ENCODE measurements around the gene OSTF1. TPM values are rescaled to one million over a fixed set of nuclear protein-coding genes. Genes with fewer than 3 reads are reported as not detected.

The OSTF1 gene
- total RNA-seq, 1 donor from 2014 or later, result 21.8 TPM

- TF ChIP-seq, protein P1, sequence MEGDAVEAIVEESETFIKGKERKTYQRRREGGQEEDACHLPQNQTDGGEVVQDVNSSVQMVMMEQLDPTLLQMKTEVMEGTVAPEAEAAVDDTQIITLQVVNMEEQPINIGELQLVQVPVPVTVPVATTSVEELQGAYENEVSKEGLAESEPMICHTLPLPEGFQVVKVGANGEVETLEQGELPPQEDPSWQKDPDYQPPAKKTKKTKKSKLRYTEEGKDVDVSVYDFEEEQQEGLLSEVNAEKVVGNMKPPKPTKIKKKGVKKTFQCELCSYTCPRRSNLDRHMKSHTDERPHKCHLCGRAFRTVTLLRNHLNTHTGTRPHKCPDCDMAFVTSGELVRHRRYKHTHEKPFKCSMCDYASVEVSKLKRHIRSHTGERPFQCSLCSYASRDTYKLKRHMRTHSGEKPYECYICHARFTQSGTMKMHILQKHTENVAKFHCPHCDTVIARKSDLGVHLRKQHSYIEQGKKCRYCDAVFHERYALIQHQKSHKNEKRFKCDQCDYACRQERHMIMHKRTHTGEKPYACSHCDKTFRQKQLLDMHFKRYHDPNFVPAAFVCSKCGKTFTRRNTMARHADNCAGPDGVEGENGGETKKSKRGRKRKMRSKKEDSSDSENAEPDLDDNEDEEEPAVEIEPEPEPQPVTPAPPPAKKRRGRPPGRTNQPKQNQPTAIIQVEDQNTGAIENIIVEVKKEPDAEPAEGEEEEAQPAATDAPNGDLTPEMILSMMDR (IDR thresholded peaks at IDR 0.05), result no peak
- H3K4me3 Mint-ChIP-seq (ENCODE audit: unreplicated experiment), result no peak overlapping the region
- peaks cover 29% of the 10 kb centered on the region for H3K36me3 Mint-ChIP-seq (ENCODE audit: unreplicated experiment)
- peaks cover 2% of the 10 kb centered on the region for H3K4me1 Mint-ChIP-seq (ENCODE audit: unreplicated experiment)
- no peaks in the 10 kb centered on the region for H3K9me3 Mint-ChIP-seq (ENCODE audit: unreplicated experiment)
- no peak overlapping the region for H3K27ac Mint-ChIP-seq (ENCODE audit: unreplicated experiment)
- H3K27me3 Mint-ChIP-seq (ENCODE audit: unreplicated experiment), result no peaks in the 10 kb centered on the region
- no peak for DNase-seq (ENCODE audit: extremely low spot score, unreplicated experiment)
Measured at GRCh38 chr9:75138260-75139040, 50.1 kb downstream of the OSTF1 start.

DNA sequence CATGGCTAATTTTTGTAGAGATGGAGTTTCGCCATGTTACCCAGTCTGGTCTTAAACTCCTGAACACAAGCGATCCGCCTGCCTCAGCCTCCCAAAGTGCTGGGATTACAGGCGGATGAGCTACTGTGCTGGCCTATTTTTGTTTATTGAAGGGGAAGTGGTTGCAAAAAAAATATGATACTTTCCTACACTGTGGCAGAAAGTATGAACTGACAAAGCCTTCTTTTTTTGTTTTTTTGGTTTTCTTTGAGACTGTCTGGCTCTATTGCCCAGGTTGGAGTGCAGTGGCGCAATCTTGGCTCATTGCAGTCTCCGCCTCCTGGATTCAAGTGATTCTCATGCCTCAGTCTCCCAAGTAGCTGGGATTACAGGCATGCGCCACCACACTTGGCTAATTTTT lies 50.9 kb downstream of the OSTF1 start:
- Mint-ChIP-seq H3K4me1 (ENCODE audit: unreplicated experiment) (no peaks in the 10 kb centered on the region), H3K4me3 (ENCODE audit: unreplicated experiment) (no peak overlapping the region), H3K27me3 (ENCODE audit: unreplicated experiment) (no peaks in the 10 kb centered on the region), H3K9me3 (ENCODE audit: unreplicated experiment) (no peaks in the 10 kb centered on the region), H3K27ac (ENCODE audit: unreplicated experiment) (no peak overlapping the region), H3K36me3 (ENCODE audit: unreplicated experiment) (peaks cover 34% of the 10 kb centered on the region)
- TF ChIP-seq, protein P1 (IDR thresholded peaks at IDR 0.05), result no peak
- DNase-seq (ENCODE audit: extremely low spot score, unreplicated experiment), result no peak

GRCh38 chr9:75140261-75140660 lies 51.9 kb downstream of the OSTF1 start:
- Mint-ChIP-seq H3K27me3 (ENCODE audit: unreplicated experiment) (no peaks in the 10 kb centered on the region), H3K36me3 (ENCODE audit: unreplicated experiment) (peaks cover 36% of the 10 kb centered on the region), H3K4me1 (ENCODE audit: unreplicated experiment) (no peaks in the 10 kb centered on the region), H3K4me3 (ENCODE audit: unreplicated experiment) (no peak overlapping the region), H3K27ac (ENCODE audit: unreplicated experiment) (no peak overlapping the region), H3K9me3 (ENCODE audit: unreplicated experiment) (peaks cover 10% of the 10 kb centered on the region)
- TF ChIP-seq, protein P1 (IDR thresholded peaks at IDR 0.05), result no peak
- no peak for DNase-seq (ENCODE audit: extremely low spot score, unreplicated experiment)

GRCh38 chr9:75142202-75142601 lies 53.9 kb downstream of the OSTF1 start:
- Mint-ChIP-seq H3K4me1 (ENCODE audit: unreplicated experiment) (peaks cover 4% of the 10 kb centered on the region), H3K27me3 (ENCODE audit: unreplicated experiment) (no peaks in the 10 kb centered on the region), H3K9me3 (ENCODE audit: unreplicated experiment) (peaks cover 11% of the 10 kb centered on the region), H3K27ac (ENCODE audit: unreplicated experiment) (no peak overlapping the region), H3K4me3 (ENCODE audit: unreplicated experiment) (no peak overlapping the region), H3K36me3 (ENCODE audit: unreplicated experiment) (peaks cover 33% of the 10 kb centered on the region)
- no peak for DNase-seq (ENCODE audit: extremely low spot score, unreplicated experiment)
- TF ChIP-seq, protein P1 (IDR thresholded peaks at IDR 0.05), result no peak

DNA sequence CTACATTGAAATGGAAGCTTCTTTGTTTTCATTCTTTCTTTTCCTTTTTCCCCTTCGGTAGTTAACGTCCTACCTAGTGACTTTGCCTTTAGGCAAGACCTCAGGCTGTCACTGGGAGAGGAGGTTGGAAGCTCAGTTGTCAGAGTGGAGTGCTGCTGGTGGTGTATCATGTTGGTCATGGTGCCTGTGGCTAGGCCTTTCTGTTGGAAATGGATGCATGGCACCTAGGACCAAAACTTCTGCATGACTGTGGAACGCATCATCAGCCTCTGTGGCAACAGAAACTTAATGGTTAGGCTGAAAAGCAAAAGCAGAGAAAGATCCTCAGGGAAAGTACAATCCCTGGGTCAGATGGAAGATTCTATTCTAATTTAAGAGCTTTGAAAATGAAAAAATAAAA lies 57.9 kb downstream of the OSTF1 start:
- TF ChIP-seq, protein P1 (IDR thresholded peaks at IDR 0.05), result no peak
- Mint-ChIP-seq H3K27ac (ENCODE audit: unreplicated experiment) (no peak overlapping the region), H3K4me1 (ENCODE audit: unreplicated experiment) (peaks cover 27% of the 10 kb centered on the region), H3K36me3 (ENCODE audit: unreplicated experiment) (peaks cover 30% of the 10 kb centered on the region), H3K9me3 (ENCODE audit: unreplicated experiment) (peaks cover 11% of the 10 kb centered on the region), H3K4me3 (ENCODE audit: unreplicated experiment) (no peak overlapping the region), H3K27me3 (ENCODE audit: unreplicated experiment) (no peaks in the 10 kb centered on the region)
- no peak for DNase-seq (ENCODE audit: extremely low spot score, unreplicated experiment)

Data from osteocyte (in vitro differentiated cells).